Upper lobe of right lung (tissue), 1 donor: ENCODE measurements around the gene KIAA1217. TPM values are rescaled to one million over a fixed set of nuclear protein-coding genes. Genes with fewer than 3 reads are reported as not detected.

Experiments used
- ATAC-seq: fragments of 200-7000 bp; cut with Tn5 transposase; one replicate; pipeline ENCODE4 v1.9.1; 2020; ENCODE audit warnings: mild to moderate bottlenecking, moderate library complexity
- DNase-seq: peaks from one replicate; pipeline ENCODE4 v3.0.0-alpha.2; 2020
- H3K27ac ChIP-seq: fragments of 200-600 bp; one replicate; pipeline ENCODE4 v1.8.0; 2022
- H3K27me3 ChIP-seq: fragments of 200-600 bp; one replicate; pipeline ENCODE4 v1.8.0; 2022; ENCODE audit warnings: mild to moderate bottlenecking
- H3K36me3 ChIP-seq: fragments of 200-600 bp; one replicate; pipeline ENCODE4 v1.8.0; 2022
- H3K4me1 ChIP-seq: fragments of 200-600 bp; one replicate; pipeline ENCODE4 v1.8.0; 2022
- H3K4me3 ChIP-seq: fragments of 200-600 bp; one replicate; pipeline ENCODE4 v1.8.0; 2022; ENCODE audit warnings: mild to moderate bottlenecking
- H3K9me3 ChIP-seq: fragments of 200-600 bp; one replicate; pipeline ENCODE4 v1.8.0; 2022
- intact Hi-C: fragments of 100-400 bp; cut with DNase I; formaldehyde crosslinking; loops from one replicate; pipeline ENCODE4 v1.11.0; 2022
- total RNA-seq: library from RNA; stranded (reverse); fragmentation: NEBNext Ultra II Directional; extraction: Animal tissue kit (Norgen Biotek cat#: 25700); gene quantifications from one replicate; pipeline ENCODE4 v1.2.1, GENCODE V29; 2021
- TF ChIP-seq, protein P1 (sequence below): fragments of 200-600 bp; IDR thresholded peaks from one replicate; pipeline ENCODE4 v1.8.0; 2022; ENCODE audit warnings: antibody characterized with exemption
- donor health status: DM: no; HTN: yes; CAD: no; lungs with severe emphysema.

KIAA1217 gene
- total RNA-seq, 1 donor from 2014 or later: 23.5 TPM

DNA sequence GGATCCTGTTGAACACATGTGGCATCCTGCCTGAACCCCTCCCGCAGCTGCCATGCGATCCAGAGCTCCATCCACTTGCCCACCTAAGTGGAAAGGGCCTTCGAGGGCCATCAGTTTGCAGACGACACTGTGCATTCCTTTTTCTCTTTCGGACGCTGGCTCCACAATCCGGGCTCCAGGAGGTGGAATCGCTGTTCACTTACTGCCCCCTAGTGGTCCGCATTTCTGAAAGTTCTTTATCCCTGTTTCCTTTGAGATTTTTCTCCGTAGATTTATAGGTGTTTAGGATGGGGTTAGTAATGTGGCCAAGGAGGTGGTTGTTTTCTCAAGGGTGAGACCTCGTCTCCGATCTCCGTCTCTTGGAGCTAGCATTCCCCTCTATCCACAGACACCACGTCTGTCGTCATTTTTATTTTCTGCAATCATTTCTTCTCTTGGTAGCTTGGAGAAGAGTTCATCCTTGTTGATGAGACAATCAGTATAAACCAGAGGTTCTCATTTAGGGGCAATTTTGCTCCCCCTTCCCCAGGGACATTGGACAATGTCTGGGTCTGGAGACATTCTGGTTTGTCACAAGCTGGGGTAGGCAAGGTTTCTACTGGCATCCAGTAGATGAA, 310.2 kb downstream of the KIAA1217 start:
- no peaks in the 10 kb centered on the region for H3K36me3 ChIP-seq
- no peaks in the 10 kb centered on the region for H3K4me1 ChIP-seq
- DNase-seq (no peak), ATAC-seq (peak; percentile 86)
- H3K4me3 ChIP-seq: no peak overlapping the region
- H3K27ac ChIP-seq: no peak overlapping the region
- TF ChIP-seq, protein P1, sequence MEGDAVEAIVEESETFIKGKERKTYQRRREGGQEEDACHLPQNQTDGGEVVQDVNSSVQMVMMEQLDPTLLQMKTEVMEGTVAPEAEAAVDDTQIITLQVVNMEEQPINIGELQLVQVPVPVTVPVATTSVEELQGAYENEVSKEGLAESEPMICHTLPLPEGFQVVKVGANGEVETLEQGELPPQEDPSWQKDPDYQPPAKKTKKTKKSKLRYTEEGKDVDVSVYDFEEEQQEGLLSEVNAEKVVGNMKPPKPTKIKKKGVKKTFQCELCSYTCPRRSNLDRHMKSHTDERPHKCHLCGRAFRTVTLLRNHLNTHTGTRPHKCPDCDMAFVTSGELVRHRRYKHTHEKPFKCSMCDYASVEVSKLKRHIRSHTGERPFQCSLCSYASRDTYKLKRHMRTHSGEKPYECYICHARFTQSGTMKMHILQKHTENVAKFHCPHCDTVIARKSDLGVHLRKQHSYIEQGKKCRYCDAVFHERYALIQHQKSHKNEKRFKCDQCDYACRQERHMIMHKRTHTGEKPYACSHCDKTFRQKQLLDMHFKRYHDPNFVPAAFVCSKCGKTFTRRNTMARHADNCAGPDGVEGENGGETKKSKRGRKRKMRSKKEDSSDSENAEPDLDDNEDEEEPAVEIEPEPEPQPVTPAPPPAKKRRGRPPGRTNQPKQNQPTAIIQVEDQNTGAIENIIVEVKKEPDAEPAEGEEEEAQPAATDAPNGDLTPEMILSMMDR: peak; percentile 75
- H3K27me3 ChIP-seq: no peaks in the 10 kb centered on the region
- intact Hi-C loops: no loop called here
- H3K9me3 ChIP-seq: no peaks in the 10 kb centered on the region

GRCh38 chr10:24519950-24520349, 311.0 kb downstream of the KIAA1217 start:
- H3K27ac ChIP-seq: no peak overlapping the region
- ATAC-seq: no peak
- no peak overlapping the region for H3K4me3 ChIP-seq
- H3K4me1 ChIP-seq: no peaks in the 10 kb centered on the region
- no peaks in the 10 kb centered on the region for H3K27me3 ChIP-seq
- TF ChIP-seq, protein P1: no peak
- no peak for DNase-seq
- no peaks in the 10 kb centered on the region for H3K9me3 ChIP-seq
- H3K36me3 ChIP-seq: no peaks in the 10 kb centered on the region
- intact Hi-C loops: no loop called here

DNA sequence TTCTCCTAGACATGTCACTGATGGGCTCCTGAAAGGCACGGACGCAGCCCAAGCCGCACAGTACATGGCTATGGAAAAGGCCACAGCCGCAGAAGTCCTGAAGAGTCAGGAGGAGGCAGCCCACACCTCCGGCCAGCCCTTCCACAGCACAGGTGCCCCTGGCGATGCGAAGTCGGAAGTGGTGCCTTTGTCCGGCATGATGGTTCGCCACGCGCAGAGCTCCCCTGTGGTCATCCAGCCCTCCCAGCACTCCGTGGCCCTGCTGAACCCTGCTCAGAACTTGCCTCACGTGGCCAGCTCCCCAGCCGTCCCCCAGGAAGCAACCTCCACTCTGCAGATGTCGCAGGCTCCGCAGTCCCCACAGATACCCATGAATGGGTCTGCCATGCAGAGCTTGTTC, 315.4 kb downstream of the KIAA1217 start:
- Histone ChIP-seq H3K4me1 (no peaks in the 10 kb centered on the region), H3K36me3 (no peaks in the 10 kb centered on the region), H3K27ac (no peak overlapping the region), H3K27me3 (no peaks in the 10 kb centered on the region), H3K4me3 (no peak overlapping the region), H3K9me3 (no peaks in the 10 kb centered on the region)
- intact Hi-C loops: no loop called here
- DNase-seq (no peak), ATAC-seq (no peak)
- TF ChIP-seq, protein P1: no peak

DNA sequence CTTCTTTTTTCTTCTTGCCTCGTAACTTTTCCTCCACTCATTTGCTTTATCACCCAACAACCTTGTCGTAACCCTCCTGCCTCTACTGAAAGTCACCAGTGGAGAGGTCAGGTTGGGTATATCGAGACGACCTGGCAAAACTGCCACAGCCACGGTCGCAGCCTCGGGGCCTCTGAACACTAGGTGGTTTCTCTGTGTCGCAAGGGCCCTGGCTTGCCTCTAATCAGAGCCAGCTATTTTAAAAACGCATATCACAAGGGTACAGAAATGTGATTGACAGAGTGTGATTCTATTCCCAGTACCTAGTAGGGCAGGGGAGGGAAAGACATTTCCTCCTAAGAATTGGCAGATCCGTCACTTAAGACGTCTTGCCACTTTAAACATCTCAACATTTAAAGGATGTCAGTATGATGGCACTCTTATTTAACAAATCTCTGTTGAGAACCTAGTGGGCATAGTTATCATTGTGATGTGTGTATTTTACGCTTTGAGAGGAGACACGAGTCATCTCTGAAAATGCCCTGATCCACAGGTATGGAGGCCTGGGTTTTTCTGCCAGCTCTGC, 317.2 kb downstream of the KIAA1217 start:
- H3K27ac ChIP-seq: no peak overlapping the region
- ATAC-seq: no peak
- intact Hi-C loops: no loop called here
- H3K27me3 ChIP-seq: no peaks in the 10 kb centered on the region
- no peak for DNase-seq
- H3K4me1 ChIP-seq: no peaks in the 10 kb centered on the region
- TF ChIP-seq, protein P1: no peak
- H3K4me3 ChIP-seq: no peak overlapping the region
- no peaks in the 10 kb centered on the region for H3K36me3 ChIP-seq
- H3K9me3 ChIP-seq: no peaks in the 10 kb centered on the region

- no peak for ATAC-seq
- no peaks in the 10 kb centered on the region for H3K4me1 ChIP-seq
- no peak overlapping the region for H3K4me3 ChIP-seq
- TF ChIP-seq, protein P1: no peak
- H3K27me3 ChIP-seq: no peaks in the 10 kb centered on the region
- H3K27ac ChIP-seq: no peak overlapping the region
- no peak for DNase-seq
- intact Hi-C loops: no loop called here
- peaks cover 16% of the 10 kb centered on the region for H3K36me3 ChIP-seq
- H3K9me3 ChIP-seq: no peaks in the 10 kb centered on the region
These were observed 320.0 kb downstream of the KIAA1217 start for GRCh38 chr10:24528946-24529345.
